ENCODE results near the gene GMDS.

GMDS gene

DNA sequence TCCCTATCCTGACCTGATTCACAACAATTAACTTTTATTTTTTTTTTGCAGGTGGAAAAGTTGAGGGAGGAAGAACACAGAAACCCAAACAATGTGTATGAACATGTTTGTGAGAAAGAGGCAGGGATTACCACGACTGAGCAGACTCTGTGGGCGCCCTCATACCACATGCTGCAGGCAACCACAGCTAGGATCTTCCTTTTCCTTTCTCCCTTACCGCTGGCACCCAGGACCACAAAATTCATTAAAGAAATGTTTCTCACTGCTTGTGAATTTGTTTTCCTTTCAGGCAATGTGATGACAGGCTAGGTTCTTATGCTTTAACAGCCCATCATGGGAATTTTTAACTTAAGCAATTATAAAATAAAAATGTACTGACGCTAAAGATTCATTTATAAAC, 287.1 kb downstream of the GMDS start:
- no peaks in the 10 kb centered on the region for H3K9me3 Mint-ChIP-seq
- no peaks in the 10 kb centered on the region for H3K27me3 Mint-ChIP-seq
- H3K36me3 Mint-ChIP-seq (ENCODE audit: low read depth) = peaks cover 27% of the 10 kb centered on the region
- no peaks in the 10 kb centered on the region for H3K4me1 Mint-ChIP-seq (ENCODE audit: low read depth)
- H3K4me3 Mint-ChIP-seq = no peak overlapping the region
- no peak overlapping the region for H3K27ac Mint-ChIP-seq

DNA sequence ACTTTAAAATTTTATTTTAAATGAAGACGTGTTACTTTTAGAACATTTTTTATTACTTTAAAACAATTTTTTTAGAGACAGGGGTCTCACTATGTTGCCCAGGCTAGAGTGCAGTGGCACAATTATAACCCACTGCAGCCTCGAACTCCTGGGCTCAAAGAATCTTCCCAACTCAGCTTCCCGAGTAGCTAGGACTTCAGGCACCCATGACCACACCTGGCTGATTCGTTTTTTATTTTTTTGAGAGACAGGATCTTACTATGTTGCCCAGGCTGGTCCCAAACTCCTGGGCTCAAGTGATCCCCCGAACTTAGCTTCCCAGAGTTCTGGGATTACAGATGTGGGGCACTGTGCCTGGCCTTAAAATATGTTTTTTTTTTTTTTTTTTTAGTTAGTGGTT, 287.7 kb downstream of the GMDS start:
- Mint-ChIP-seq H3K36me3 (ENCODE audit: low read depth) (peaks cover 31% of the 10 kb centered on the region), H3K27me3 (no peaks in the 10 kb centered on the region), H3K4me1 (ENCODE audit: low read depth) (no peaks in the 10 kb centered on the region), H3K4me3 (no peak overlapping the region), H3K27ac (no peak overlapping the region), H3K9me3 (no peaks in the 10 kb centered on the region)

DNA sequence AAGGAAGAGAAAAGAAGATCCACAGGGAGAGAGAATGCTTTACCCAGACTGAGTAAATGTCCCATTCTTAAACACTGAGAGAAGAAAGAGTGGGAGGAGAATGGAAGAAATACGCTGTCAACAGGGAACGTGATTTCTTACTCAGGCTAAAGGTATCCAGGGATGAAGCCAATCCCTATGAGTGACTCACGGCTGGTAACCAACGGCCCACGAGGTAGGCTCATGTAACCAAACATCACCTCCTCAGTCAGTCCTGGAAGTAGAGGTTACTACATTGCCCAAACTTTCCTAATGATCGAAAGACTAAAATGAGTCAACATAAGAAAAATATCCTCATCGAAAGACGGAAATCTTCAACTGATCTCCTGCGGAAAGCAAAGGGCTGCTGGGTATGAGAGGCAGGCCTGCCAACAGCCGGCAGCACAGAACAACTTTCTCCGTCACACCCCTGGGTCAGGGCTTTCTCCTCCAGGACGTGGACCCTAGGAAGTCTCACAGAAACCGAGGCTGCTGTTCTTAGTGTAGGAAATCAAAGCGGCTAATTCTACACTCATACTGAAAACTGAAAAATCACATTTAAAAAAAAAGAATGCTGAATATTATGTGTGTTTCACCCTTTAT, 292.6 kb downstream of the GMDS start:
- Mint-ChIP-seq H3K9me3 (no peaks in the 10 kb centered on the region), H3K27ac (no peak overlapping the region), H3K36me3 (ENCODE audit: low read depth) (peaks cover 19% of the 10 kb centered on the region), H3K4me1 (ENCODE audit: low read depth) (no peaks in the 10 kb centered on the region), H3K4me3 (no peak overlapping the region), H3K27me3 (no peaks in the 10 kb centered on the region)

DNA sequence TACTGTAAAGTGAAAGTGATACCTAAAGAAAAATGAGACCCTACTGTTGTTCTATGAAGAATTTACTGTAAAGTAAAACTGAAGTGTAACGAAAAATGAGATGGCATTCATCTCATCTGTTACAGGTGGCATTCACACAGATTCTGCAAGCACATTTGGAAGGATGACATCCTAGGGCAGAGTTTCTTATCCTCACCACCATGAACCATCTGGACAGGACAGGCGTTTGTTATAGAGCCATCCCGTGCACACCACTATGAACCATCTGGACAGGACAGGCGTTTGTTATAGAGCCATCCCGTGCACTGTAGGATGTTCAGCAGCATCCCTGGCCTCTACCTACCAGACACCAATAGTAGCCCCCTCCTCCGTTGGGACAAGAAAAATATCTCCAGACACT, 294.8 kb downstream of the GMDS start:
- H3K4me3 Mint-ChIP-seq = no peak overlapping the region
- no peak overlapping the region for H3K27ac Mint-ChIP-seq
- H3K36me3 Mint-ChIP-seq (ENCODE audit: low read depth) = peaks cover 27% of the 10 kb centered on the region
- no peaks in the 10 kb centered on the region for H3K9me3 Mint-ChIP-seq
- no peaks in the 10 kb centered on the region for H3K4me1 Mint-ChIP-seq (ENCODE audit: low read depth)
- no peaks in the 10 kb centered on the region for H3K27me3 Mint-ChIP-seq

- H3K9me3 Mint-ChIP-seq = no peaks in the 10 kb centered on the region
- no peaks in the 10 kb centered on the region for H3K4me1 Mint-ChIP-seq (ENCODE audit: low read depth)
- peaks cover 27% of the 10 kb centered on the region for H3K36me3 Mint-ChIP-seq (ENCODE audit: low read depth)
- H3K27me3 Mint-ChIP-seq = no peaks in the 10 kb centered on the region
- H3K4me3 Mint-ChIP-seq = no peak overlapping the region
- no peak overlapping the region for H3K27ac Mint-ChIP-seq
Observed at GRCh38 chr6:1949538-1949937, 295.9 kb downstream of the GMDS start.

DNA sequence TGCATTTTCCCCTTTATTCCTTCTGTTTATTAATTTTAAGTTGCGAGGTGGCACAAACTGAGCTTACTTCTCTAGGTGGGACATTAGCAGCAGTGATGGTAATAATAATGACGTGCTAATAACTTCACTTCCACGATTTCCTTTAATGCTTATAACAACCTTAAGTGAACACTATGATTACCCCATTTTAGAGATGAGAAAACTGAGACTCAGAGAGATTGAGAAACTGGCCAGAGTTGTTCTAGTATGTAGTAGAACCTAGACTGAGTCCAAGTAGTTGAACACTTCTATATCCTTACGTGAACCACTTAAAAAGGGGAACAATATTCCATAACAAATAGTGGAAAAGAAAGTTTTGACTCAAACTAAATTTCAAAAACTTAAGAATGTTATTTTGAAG, 297.5 kb downstream of the GMDS start:
- Mint-ChIP-seq H3K27ac (no peak overlapping the region), H3K4me3 (no peak overlapping the region), H3K27me3 (no peaks in the 10 kb centered on the region), H3K9me3 (no peaks in the 10 kb centered on the region), H3K36me3 (ENCODE audit: low read depth) (peaks cover 25% of the 10 kb centered on the region), H3K4me1 (ENCODE audit: low read depth) (no peaks in the 10 kb centered on the region)

GRCh38 chr6:1946583-1946982, 298.8 kb downstream of the GMDS start:
- Mint-ChIP-seq H3K27ac (no peak overlapping the region), H3K4me1 (ENCODE audit: low read depth) (no peaks in the 10 kb centered on the region), H3K9me3 (no peaks in the 10 kb centered on the region), H3K36me3 (ENCODE audit: low read depth) (peaks cover 18% of the 10 kb centered on the region), H3K4me3 (no peak overlapping the region), H3K27me3 (no peaks in the 10 kb centered on the region)

- Mint-ChIP-seq H3K36me3 (ENCODE audit: low read depth) (peaks cover 18% of the 10 kb centered on the region), H3K4me1 (ENCODE audit: low read depth) (no peaks in the 10 kb centered on the region), H3K4me3 (no peak overlapping the region), H3K9me3 (no peaks in the 10 kb centered on the region), H3K27me3 (no peaks in the 10 kb centered on the region), H3K27ac (no peak overlapping the region)
Observed at GRCh38 chr6:1945235-1945832, 300.1 kb downstream of the GMDS start.

DNA sequence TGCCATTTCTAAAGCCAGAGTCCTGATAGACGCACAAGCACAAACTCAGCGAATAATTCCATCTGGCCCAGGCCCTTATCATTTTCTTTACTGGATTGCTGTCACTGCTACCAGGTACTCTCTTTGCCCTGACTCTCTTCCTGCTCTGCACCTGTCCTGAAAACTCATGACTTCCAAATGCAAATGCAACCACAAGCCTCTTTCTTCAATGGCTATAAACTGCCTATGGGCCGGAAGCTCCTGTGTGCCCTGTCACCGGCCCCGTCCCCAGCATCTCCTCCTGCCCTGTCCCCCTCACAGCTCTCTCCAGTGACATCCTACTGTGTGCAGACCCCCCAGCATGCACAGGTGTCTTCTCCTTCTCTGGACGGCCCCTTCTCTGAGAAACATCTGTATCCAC, 302.6 kb downstream of the GMDS start:
- H3K27ac Mint-ChIP-seq = no peak overlapping the region
- peaks cover 18% of the 10 kb centered on the region for H3K36me3 Mint-ChIP-seq (ENCODE audit: low read depth)
- no peaks in the 10 kb centered on the region for H3K27me3 Mint-ChIP-seq
- no peak overlapping the region for H3K4me3 Mint-ChIP-seq
- H3K4me1 Mint-ChIP-seq (ENCODE audit: low read depth) = no peaks in the 10 kb centered on the region
- H3K9me3 Mint-ChIP-seq = peaks cover 9% of the 10 kb centered on the region

DNA sequence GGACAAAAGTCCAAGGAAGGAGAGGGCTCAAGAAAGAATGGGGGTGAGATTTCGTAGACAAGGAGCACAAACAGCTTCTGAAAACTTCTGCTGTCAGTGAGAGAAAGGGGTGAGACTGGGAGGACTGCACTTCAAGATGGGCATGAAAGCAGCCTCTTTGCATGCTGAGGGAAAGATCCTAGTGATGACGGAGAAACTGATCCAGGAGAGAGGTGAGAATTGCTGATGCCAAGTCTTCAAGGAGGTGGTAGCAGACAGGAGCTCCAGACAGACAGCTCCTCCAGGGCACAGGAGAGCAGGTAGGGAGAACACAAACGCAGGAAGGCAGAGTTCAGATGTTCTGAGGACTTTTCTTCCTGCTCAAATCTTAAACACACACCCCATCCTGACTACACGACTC, 303.9 kb downstream of the GMDS start:
- Mint-ChIP-seq H3K4me1 (ENCODE audit: low read depth) (no peaks in the 10 kb centered on the region), H3K27me3 (no peaks in the 10 kb centered on the region), H3K36me3 (ENCODE audit: low read depth) (peaks cover 24% of the 10 kb centered on the region), H3K27ac (no peak overlapping the region), H3K9me3 (peaks cover 9% of the 10 kb centered on the region), H3K4me3 (no peak overlapping the region)

- Mint-ChIP-seq H3K36me3 (ENCODE audit: low read depth) (peaks cover 31% of the 10 kb centered on the region), H3K27ac (no peak overlapping the region), H3K4me1 (ENCODE audit: low read depth) (no peaks in the 10 kb centered on the region), H3K9me3 (peaks cover 9% of the 10 kb centered on the region), H3K4me3 (no peak overlapping the region), H3K27me3 (no peaks in the 10 kb centered on the region)
Observed at GRCh38 chr6:1940381-1940780, 305.0 kb downstream of the GMDS start.

DNA sequence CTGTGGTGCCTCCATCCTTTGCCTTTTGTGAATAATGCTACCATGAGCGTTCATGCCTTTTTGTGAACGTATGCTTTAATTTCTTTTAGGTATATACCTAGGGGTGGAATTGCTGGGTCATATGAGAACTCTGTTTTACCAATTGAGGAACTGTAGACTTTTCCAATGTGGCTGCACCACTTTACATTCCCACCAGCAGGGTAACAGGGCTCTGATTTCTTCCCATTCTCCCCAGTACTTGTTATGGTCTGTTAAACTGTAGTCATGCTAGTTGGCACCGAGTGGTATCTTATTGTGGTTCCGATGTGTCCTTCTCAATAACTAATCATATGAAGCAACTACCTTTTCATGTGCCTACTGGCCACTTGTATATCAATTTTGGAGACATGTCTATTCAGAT, 312.1 kb downstream of the GMDS start:
- Mint-ChIP-seq H3K4me1 (ENCODE audit: low read depth) (no peaks in the 10 kb centered on the region), H3K27ac (no peak overlapping the region), H3K27me3 (no peaks in the 10 kb centered on the region), H3K9me3 (peaks cover 11% of the 10 kb centered on the region), H3K4me3 (no peak overlapping the region), H3K36me3 (ENCODE audit: low read depth) (peaks cover 63% of the 10 kb centered on the region)

DNA sequence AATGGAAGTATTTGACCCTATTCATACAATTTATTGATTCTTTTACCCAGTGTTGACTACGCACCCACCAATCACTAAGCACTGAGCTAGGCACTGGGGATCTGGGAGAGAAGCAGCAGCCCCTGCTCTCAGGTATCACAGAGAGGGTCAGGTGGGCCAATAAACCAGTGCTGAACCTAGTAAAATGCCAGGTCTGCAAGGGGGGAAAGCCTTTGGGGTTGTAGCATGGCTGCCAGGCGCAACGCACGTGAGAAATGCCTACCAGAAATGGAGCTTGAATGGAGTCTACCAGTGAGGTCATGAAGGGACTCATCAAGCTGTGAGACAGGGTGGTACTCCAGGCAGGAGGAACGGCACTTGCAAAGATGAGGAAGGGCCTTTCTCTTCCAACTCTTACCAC, 313.6 kb downstream of the GMDS start:
- Mint-ChIP-seq H3K27me3 (no peaks in the 10 kb centered on the region), H3K4me3 (no peak overlapping the region), H3K36me3 (ENCODE audit: low read depth) (peaks cover 58% of the 10 kb centered on the region), H3K27ac (no peak overlapping the region), H3K9me3 (peaks cover 9% of the 10 kb centered on the region), H3K4me1 (ENCODE audit: low read depth) (no peaks in the 10 kb centered on the region)

GRCh38 chr6:1930356-1930755, 315.0 kb downstream of the GMDS start:
- Mint-ChIP-seq H3K9me3 (peaks cover 9% of the 10 kb centered on the region), H3K27me3 (no peaks in the 10 kb centered on the region), H3K4me1 (ENCODE audit: low read depth) (no peaks in the 10 kb centered on the region), H3K36me3 (ENCODE audit: low read depth) (peaks cover 54% of the 10 kb centered on the region), H3K27ac (no peak overlapping the region), H3K4me3 (no peak overlapping the region)

- Mint-ChIP-seq H3K27me3 (no peaks in the 10 kb centered on the region), H3K36me3 (ENCODE audit: low read depth) (peaks cover 56% of the 10 kb centered on the region), H3K4me1 (ENCODE audit: low read depth) (no peaks in the 10 kb centered on the region), H3K27ac (no peak overlapping the region), H3K4me3 (no peak overlapping the region), H3K9me3 (peaks cover 9% of the 10 kb centered on the region)
Observed at GRCh38 chr6:1929931-1930330, 315.5 kb downstream of the GMDS start.

- no peaks in the 10 kb centered on the region for H3K9me3 Mint-ChIP-seq
- peaks cover 31% of the 10 kb centered on the region for H3K36me3 Mint-ChIP-seq (ENCODE audit: low read depth)
- H3K4me3 Mint-ChIP-seq = no peak overlapping the region
- no peak overlapping the region for H3K27ac Mint-ChIP-seq
- no peaks in the 10 kb centered on the region for H3K4me1 Mint-ChIP-seq (ENCODE audit: low read depth)
- H3K27me3 Mint-ChIP-seq = no peaks in the 10 kb centered on the region
Observed at GRCh38 chr6:1925743-1926430, 319.5 kb downstream of the GMDS start.

Measured in stimulated activated naive CD8-positive, alpha-beta T cell treated with anti-CD3 and anti-CD28 coated beads, Interleukin-15, Interleukin-2, amounts not matched to agents 100 ng/mL and 50 ng/mL, for 24 hours (primary cell).